H9 (cell line): ENCODE results near the gene GTF3C1. TPM values are rescaled to one million over a fixed set of nuclear protein-coding genes. Genes with fewer than 3 reads are reported as not detected.

ENCODE experiments used
- DNase-seq: peaks from one replicate; pipeline ENCODE4 v3.0.0-alpha.2; 2017
- H2AFZ ChIP-seq: one replicate; pipeline ENCODE4 v1.6.1; 2013; ENCODE audit warnings: mild to moderate bottlenecking, low read length, control low read depth, moderate library complexity
- H2AK5ac ChIP-seq: 2 replicates; pipeline ENCODE4 v1.6.1; 2013; ENCODE audit warnings: low read length, control low read depth, mixed read lengths; ENCODE audit not compliant: insufficient read length
- H2BK120ac ChIP-seq: one replicate; pipeline ENCODE4 v1.6.1; 2013; ENCODE audit warnings: low read depth, mild to moderate bottlenecking, low read length, control low read depth, inconsistent platforms; ENCODE audit not compliant: poor library complexity, severe bottlenecking
- H2BK12ac ChIP-seq: 2 replicates; pipeline ENCODE4 v1.6.1; 2013; ENCODE audit warnings: low read length, control low read depth, mixed read lengths, low read depth; ENCODE audit not compliant: insufficient read length
- H2BK15ac ChIP-seq: 2 replicates; pipeline ENCODE4 v1.6.1; 2013; ENCODE audit warnings: low read depth, low read length, control low read depth
- H2BK20ac ChIP-seq: one replicate; pipeline ENCODE4 v1.6.1; 2013; ENCODE audit warnings: low read depth, mild to moderate bottlenecking, low read length, control low read depth, inconsistent platforms; ENCODE audit not compliant: poor library complexity, severe bottlenecking
- H2BK5ac ChIP-seq: 2 replicates; pipeline ENCODE4 v1.6.1; 2013; ENCODE audit warnings: low read length, control low read depth, mixed read lengths; ENCODE audit not compliant: insufficient read length
- H3K14ac ChIP-seq: 2 replicates; pipeline ENCODE4 v1.6.1; 2013; ENCODE audit warnings: low read length, control low read depth; ENCODE audit not compliant: insufficient read depth
- H3K18ac ChIP-seq: 2 replicates; pipeline ENCODE4 v1.6.1; 2013; ENCODE audit warnings: low read depth, mild to moderate bottlenecking, mixed read lengths, low read length, control low read depth; ENCODE audit not compliant: insufficient read length
- H3K23ac ChIP-seq: 2 replicates; pipeline ENCODE4 v1.6.1; 2013; ENCODE audit warnings: low read length, control low read depth, mixed read lengths, low read depth; ENCODE audit not compliant: insufficient read length
- H3K23me2 ChIP-seq: 2 replicates; pipeline ENCODE4 v1.6.1; 2013; ENCODE audit warnings: low read depth, mild to moderate bottlenecking, mixed read lengths, low read length, control low read depth; ENCODE audit not compliant: insufficient read length, poor library complexity, severe bottlenecking
- H3K27ac ChIP-seq: 2 replicates; pipeline ENCODE4 v1.5.1; 2013; ENCODE audit warnings: low read length, control low read depth, mixed read lengths, low read depth; ENCODE audit not compliant: insufficient read length
- H3K27me3 ChIP-seq: 2 replicates; pipeline ENCODE4 v1.6.1; 2013; ENCODE audit warnings: low read length, control low read depth, inconsistent platforms; ENCODE audit not compliant: insufficient read depth
- H3K4ac ChIP-seq: 2 replicates; pipeline ENCODE4 v1.6.1; 2013; ENCODE audit warnings: low read depth, mild to moderate bottlenecking, control low read depth, inconsistent platforms, low read length, moderate library complexity
- H3K4me1 ChIP-seq: 2 replicates; pipeline ENCODE4 v1.6.1; 2013; ENCODE audit warnings: low read length, control low read depth, inconsistent platforms; ENCODE audit not compliant: insufficient read depth
- H3K4me2 ChIP-seq: 2 replicates; pipeline ENCODE4 v1.6.1; 2013; ENCODE audit warnings: low read length, control low read depth, mixed read lengths; ENCODE audit not compliant: insufficient read length, insufficient read depth
- H3K56ac ChIP-seq: 2 replicates; pipeline ENCODE4 v1.6.1; 2013; ENCODE audit warnings: low read depth, mild to moderate bottlenecking, mixed read lengths, low read length, control low read depth; ENCODE audit not compliant: insufficient read length
- H3K79me1 ChIP-seq: 2 replicates; pipeline ENCODE4 v1.6.1; 2013; ENCODE audit warnings: low read depth, mild to moderate bottlenecking, moderate library complexity, low read length, control low read depth, inconsistent platforms; ENCODE audit not compliant: insufficient read depth, poor library complexity, severe bottlenecking
- H3K79me2 ChIP-seq: 2 replicates; pipeline ENCODE4 v1.6.1; 2013; ENCODE audit warnings: low read length, control low read depth, inconsistent platforms; ENCODE audit not compliant: insufficient read depth
- H3K9ac ChIP-seq: 2 replicates; pipeline ENCODE4 v1.6.1; 2013; ENCODE audit warnings: low read length, control low read depth, mixed read lengths; ENCODE audit not compliant: insufficient read length; ENCODE audit errors: extremely low read depth
- H3K9me3 ChIP-seq: one replicate; pipeline ENCODE4 v1.6.1; 2013; ENCODE audit warnings: low read depth, low read length, inconsistent platforms; ENCODE audit not compliant: control insufficient read depth
- H3T11ph ChIP-seq: one replicate; pipeline ENCODE4 v1.6.1; 2013; ENCODE audit warnings: mild to moderate bottlenecking, low read length, control low read depth, inconsistent platforms
- H4K20me1 ChIP-seq: one replicate; pipeline ENCODE4 v1.6.1; 2013; ENCODE audit not compliant: control insufficient read depth, insufficient read length, insufficient read depth
- H4K5ac ChIP-seq: 2 replicates; pipeline ENCODE4 v1.6.1; 2013; ENCODE audit warnings: low read depth, mild to moderate bottlenecking, mixed read lengths, low read length, control low read depth; ENCODE audit not compliant: insufficient read length
- H4K8ac ChIP-seq: replicated peaks from 2 replicates; pipeline ENCODE4 v1.6.1; 2013; ENCODE audit warnings: low read length, control low read depth, mixed read lengths, low read depth; ENCODE audit not compliant: insufficient read length
- H4K91ac ChIP-seq: 2 replicates; pipeline ENCODE4 v1.6.1; 2013; ENCODE audit warnings: low read depth, mild to moderate bottlenecking, moderate library complexity, mixed read lengths, low read length, control low read depth; ENCODE audit not compliant: insufficient read length
- H3K27ac Mint-ChIP-seq, 3 experiments: 2 replicates in 2 of 3; 3 replicates in 1 of 3; pipeline ENCODE4 v1.8.0; 2020 to 2021; ENCODE audit warnings: mixed read lengths in 3 of 3, mild to moderate bottlenecking in 1 of 3, moderate library complexity in 1 of 3
- H3K27me3 Mint-ChIP-seq: 2 replicates; pipeline ENCODE4 v1.8.0; 2021; ENCODE audit warnings: low read depth, mild to moderate bottlenecking, moderate library complexity, mixed read lengths
- H3K36me3 Mint-ChIP-seq, 3 experiments: 2 replicates in 2 of 3; 3 replicates in 1 of 3; pipeline ENCODE4 v1.8.0; 2020 to 2021; ENCODE audit warnings: low read depth in 3 of 3, mixed read lengths in 3 of 3; ENCODE audit not compliant: insufficient read depth in 1 of 3
- H3K4me1 Mint-ChIP-seq, 2 experiments: 2 replicates each; pipeline ENCODE4 v1.8.0; 2020; ENCODE audit warnings: mixed read lengths in 2 of 2
- H3K4me3 Mint-ChIP-seq, 2 experiments: 2 replicates in 1 of 2; 3 replicates in 1 of 2; pipeline ENCODE4 v1.8.0; 2020 to 2021; ENCODE audit warnings: mild to moderate bottlenecking in 2 of 2, mixed read lengths in 2 of 2, moderate library complexity in 1 of 2
- H3K9me3 Mint-ChIP-seq, 2 experiments: 2 replicates in 1 of 2; 3 replicates in 1 of 2; pipeline ENCODE4 v1.8.0; 2020; ENCODE audit warnings: mild to moderate bottlenecking in 2 of 2, mixed read lengths in 2 of 2, moderate library complexity in 1 of 2
- WGBS: extraction: QIAGEN DNeasy Blood & Tissue Kit; methylation state at CpG from one replicate; pipeline ENCODE4 v1.1.7; 2013; ENCODE audit warnings: missing lambda C conversion rate, low lambda C conversion rate, mixed read lengths; ENCODE audit not compliant: insufficient read length; ENCODE audit errors: extremely low coverage; 5-methylcytosine and 5-hydroxymethylcytosine counted together
- total RNA-seq: library from RNA; stranded (reverse); gene quantifications from 2 replicates; pipeline ENCODE4 v1.2.1, GENCODE V29; 2021
- TF ChIP-seq, protein P1 (sequence below): fragments of 200-600 bp; sonication (generic); conservative IDR thresholded peaks from 3 replicates; pipeline ENCODE4 v1.8.0; 2021; ENCODE audit warnings: antibody characterized with exemption, mild to moderate bottlenecking

GTF3C1 gene
- total RNA-seq, 1 experiment from 2014 or later: 113 TPM

- Histone ChIP-seq H3T11ph (no peak overlapping the region), H2BK20ac (no peak overlapping the region), H3K27ac (no peak overlapping the region), H4K20me1 (no peaks in the 10 kb centered on the region), H3K79me2 (no peaks in the 10 kb centered on the region), H4K91ac (no peak overlapping the region), H3K9ac (no peak overlapping the region), H2AK5ac (no peak overlapping the region), H3K18ac (no peak overlapping the region), H3K27me3 (no peaks in the 10 kb centered on the region), H3K9me3 (peaks cover 6% of the 10 kb centered on the region), H2BK120ac (no peak overlapping the region), H4K8ac (peak overlapping the region; percentile 12), H2BK15ac (no peak overlapping the region), H4K5ac (no peak overlapping the region), H3K14ac (no peak overlapping the region), H3K23me2 (no peaks in the 10 kb centered on the region), H2BK12ac (no peak overlapping the region), H3K4me1 (no peaks in the 10 kb centered on the region; the same call in 1 of the 2 replicates), H2AFZ (no peak overlapping the region), H3K56ac (no peak overlapping the region), H3K4ac (no peak overlapping the region), H2BK5ac (no peak overlapping the region), H3K4me2 (no peak overlapping the region), H3K79me1 (no peaks in the 10 kb centered on the region), H3K23ac (no peak overlapping the region)
- Mint-ChIP-seq H3K4me3 (no peak overlapping the region; a peak in 1 of 5 replicates), H3K4me1 (peaks cover 3% of the 10 kb centered on the region in 2 experiments; a peak in 3 of 4 replicates), H3K9me3 (peaks cover 3 to 5% of the 10 kb centered on the region in 2 experiments), H3K36me3 (peaks cover under 1 to 4% (median 3%) of the 10 kb centered on the region in 3 experiments; a peak in 4 of 7 replicates), H3K27ac (peak overlapping the region in 1 of 3 experiments; percentile 0; a peak in 3 of 7 replicates), H3K27me3 (peaks cover 4% of the 10 kb centered on the region; the same call in 1 of the 2 replicates)
- WGBS: 100% methylated on average over 5 of the region's 18 CpGs
- no peak for DNase-seq
- TF ChIP-seq, protein P1, sequence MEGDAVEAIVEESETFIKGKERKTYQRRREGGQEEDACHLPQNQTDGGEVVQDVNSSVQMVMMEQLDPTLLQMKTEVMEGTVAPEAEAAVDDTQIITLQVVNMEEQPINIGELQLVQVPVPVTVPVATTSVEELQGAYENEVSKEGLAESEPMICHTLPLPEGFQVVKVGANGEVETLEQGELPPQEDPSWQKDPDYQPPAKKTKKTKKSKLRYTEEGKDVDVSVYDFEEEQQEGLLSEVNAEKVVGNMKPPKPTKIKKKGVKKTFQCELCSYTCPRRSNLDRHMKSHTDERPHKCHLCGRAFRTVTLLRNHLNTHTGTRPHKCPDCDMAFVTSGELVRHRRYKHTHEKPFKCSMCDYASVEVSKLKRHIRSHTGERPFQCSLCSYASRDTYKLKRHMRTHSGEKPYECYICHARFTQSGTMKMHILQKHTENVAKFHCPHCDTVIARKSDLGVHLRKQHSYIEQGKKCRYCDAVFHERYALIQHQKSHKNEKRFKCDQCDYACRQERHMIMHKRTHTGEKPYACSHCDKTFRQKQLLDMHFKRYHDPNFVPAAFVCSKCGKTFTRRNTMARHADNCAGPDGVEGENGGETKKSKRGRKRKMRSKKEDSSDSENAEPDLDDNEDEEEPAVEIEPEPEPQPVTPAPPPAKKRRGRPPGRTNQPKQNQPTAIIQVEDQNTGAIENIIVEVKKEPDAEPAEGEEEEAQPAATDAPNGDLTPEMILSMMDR: no peak
Observed at GRCh38 chr16:27439271-27440018, 110.3 kb downstream of the GTF3C1 start.
